WI38 (cell line): Measurements from ENCODE around the gene CHPF.

Experiments used
- H3K4me3 ChIP-seq: 2 replicates; pipeline ENCODE4 v1.5.1; 2011; ENCODE audit warnings: low read depth, mild to moderate bottlenecking, control low read depth, low read length
- CTCF ChIP-seq: IDR thresholded peaks from 2 replicates; pipeline ENCODE4 v1.5.1; 2012; ENCODE audit warnings: low read depth, mild to moderate bottlenecking, control low read depth, low read length

Gene CHPF

GRCh38 chr2:219554350-219554749 lies 10.7 kb upstream of the CHPF start:
- no peak overlapping the region for H3K4me3 ChIP-seq
- TF ChIP-seq CTCF, result no peak

- no peak for TF ChIP-seq CTCF
- no peak overlapping the region for H3K4me3 ChIP-seq
Observed at GRCh38 chr2:219553463-219553963, 9.9 kb upstream of the CHPF start.

- H3K4me3 ChIP-seq, result peak overlapping the region; percentile 61
- TF ChIP-seq CTCF, result no peak
Observed at GRCh38 chr2:219553168-219553417, 9.5 kb upstream of the CHPF start.

- no peak for TF ChIP-seq CTCF
- peak overlapping the region; percentile 61 for H3K4me3 ChIP-seq
Observed at GRCh38 chr2:219552382-219553167, 9.0 kb upstream of the CHPF start.

GRCh38 chr2:219551441-219552381 lies 8.1 kb upstream of the CHPF start:
- H3K4me3 ChIP-seq, result peak overlapping the region; percentile 61
- no peak for TF ChIP-seq CTCF

- no peak for TF ChIP-seq CTCF
Observed at GRCh38 chr2:219549619-219550018, 6.0 kb upstream of the CHPF start.

GRCh38 chr2:219548990-219549389 lies 5.4 kb upstream of the CHPF start:
- no peak for TF ChIP-seq CTCF
- H3K4me3 ChIP-seq, result no peak overlapping the region

More at GRCh38 chr2:219549619-219550018, 6.0 kb upstream of the CHPF start:
- H3K4me3 ChIP-seq, result no peak overlapping the region
